ENCODE measurements around the gene PTK6.
A peak's percentile ranks its signal among the peaks of the same experiment; 100 is the strongest.

PTK6 gene

GRCh38 chr20:63579017-63579694 lies 42.0 kb upstream of the PTK6 start:
- no peak overlapping the region for H3K4me3 ChIP-seq (replicated peaks; ENCODE audit: low read depth, low read length)
- no peak for TF ChIP-seq CTCF (IDR thresholded peaks at IDR 0.05; ENCODE audit: low read depth, low read length, missing control alignments)
- DNase-seq (ENCODE audit: extremely low read depth, low read depth): no peak

GRCh38 chr20:63578224-63579016 lies 41.2 kb upstream of the PTK6 start:
- no peak overlapping the region for H3K4me3 ChIP-seq (replicated peaks; ENCODE audit: low read depth, low read length)
- DNase-seq (ENCODE audit: extremely low read depth, low read depth): no peak
- TF ChIP-seq CTCF (IDR thresholded peaks at IDR 0.05; ENCODE audit: low read depth, low read length, missing control alignments): no peak

GRCh38 chr20:63577317-63577894 lies 40.2 kb upstream of the PTK6 start:
- no peak for TF ChIP-seq CTCF (IDR thresholded peaks at IDR 0.05; ENCODE audit: low read depth, low read length, missing control alignments)
- H3K4me3 ChIP-seq (replicated peaks; ENCODE audit: low read depth, low read length): no peak overlapping the region
- DNase-seq (ENCODE audit: extremely low read depth, low read depth): no peak

GRCh38 chr20:63576311-63576710 lies 39.1 kb upstream of the PTK6 start:
- no peak for TF ChIP-seq CTCF (IDR thresholded peaks at IDR 0.05; ENCODE audit: low read depth, low read length, missing control alignments)
- no peak for DNase-seq (ENCODE audit: extremely low read depth, low read depth)
- no peak overlapping the region for H3K4me3 ChIP-seq (replicated peaks; ENCODE audit: low read depth, low read length)

- no peak overlapping the region for H3K4me3 ChIP-seq (replicated peaks; ENCODE audit: low read depth, low read length)
- DNase-seq (ENCODE audit: extremely low read depth, low read depth): no peak
- TF ChIP-seq CTCF (IDR thresholded peaks at IDR 0.05; ENCODE audit: low read depth, low read length, missing control alignments): no peak
Observed at GRCh38 chr20:63574829-63575743, 37.9 kb upstream of the PTK6 start.

- no peak for DNase-seq (ENCODE audit: extremely low read depth, low read depth)
- H3K4me3 ChIP-seq (replicated peaks; ENCODE audit: low read depth, low read length): peak within 1 kb of the TSS; percentile 71
- TF ChIP-seq CTCF (IDR thresholded peaks at IDR 0.05; ENCODE audit: low read depth, low read length, missing control alignments): no peak
Observed at GRCh38 chr20:63574156-63574828, 37.1 kb upstream of the PTK6 start, which contains the start of gene HELZ2. Gene HELZ2 (minus strand): TSS chr20:63574239. CDS start chr20:63572385, 1,854 bp downstream.
